H1 (cell line): ENCODE measurements around the gene KCTD17.

Experiments used
- EGR1 ChIP-seq: IDR thresholded peaks from 2 replicates; pipeline ENCODE4 v1.6.1; 2011; ENCODE audit warnings: low read depth, low read length, borderline replicate concordance
- JUND ChIP-seq: IDR thresholded peaks from 2 replicates; pipeline ENCODE4 v1.6.1; 2011; ENCODE audit warnings: mild to moderate bottlenecking, improper control_type of control experiment, low read length

DNA sequence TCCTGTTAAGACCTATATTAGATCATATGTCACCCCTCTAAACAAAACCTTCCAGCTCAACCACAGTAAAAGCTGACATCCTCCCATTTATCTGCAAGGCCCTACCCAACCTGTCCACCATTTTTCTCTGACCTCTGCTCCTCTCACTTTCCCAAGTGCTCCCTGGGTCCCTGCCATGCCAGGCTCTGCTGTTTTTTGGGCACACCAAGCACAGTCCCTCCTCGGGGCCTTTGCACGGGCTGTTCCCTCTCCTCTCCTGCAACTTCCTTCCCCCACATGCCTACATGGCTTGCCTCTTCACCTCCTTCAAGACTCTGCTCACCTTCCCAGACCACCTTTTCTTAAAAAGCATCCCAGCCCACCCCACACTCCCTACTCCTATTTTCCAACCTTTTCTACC is 42.1 kb upstream of the KCTD17 start:
- TF ChIP-seq EGR1 (no peak), JUND (no peak)
